T-helper 1 cell treated with Interleukin-12 subunit alpha and Interleukin-12 subunit beta and Interleukin-4 antibody, amounts not matched to agents 30 μg/mL and 1 μg/mL, for 36 hours (primary cell): ENCODE results near the gene SPDEF.
A peak's percentile ranks its signal among the peaks of the same experiment; 100 is the strongest.

Experiments
- H3K27ac Mint-ChIP-seq: one replicate; pipeline ENCODE4 v1.8.0; 2021; ENCODE audit warnings: mild to moderate bottlenecking, mixed read lengths
- H3K27me3 Mint-ChIP-seq: one replicate; pipeline ENCODE4 v1.8.0; 2021; ENCODE audit warnings: low read depth, mixed read lengths
- H3K36me3 Mint-ChIP-seq: one replicate; pipeline ENCODE4 v1.8.0; 2021; ENCODE audit warnings: low read depth, mixed read lengths
- H3K4me1 Mint-ChIP-seq: one replicate; pipeline ENCODE4 v1.8.0; 2021; ENCODE audit warnings: low read depth, mixed read lengths
- H3K4me3 Mint-ChIP-seq: one replicate; pipeline ENCODE4 v1.8.0; 2021; ENCODE audit warnings: mild to moderate bottlenecking, moderate library complexity, mixed read lengths
- H3K9me3 Mint-ChIP-seq: one replicate; pipeline ENCODE4 v1.8.0; 2021; ENCODE audit warnings: mixed read lengths

Gene SPDEF

GRCh38 chr6:34556031-34556471 is at the start of gene SPDEF:
Gene SPDEF (minus strand): TSS chr6:34556329. CDS start chr6:34544455, 11,874 bp downstream.
- Mint-ChIP-seq H3K4me1 (peaks cover 9% of the 10 kb centered on the region), H3K9me3 (no peaks in the 10 kb centered on the region), H3K36me3 (no peaks in the 10 kb centered on the region), H3K27ac (no peak within 1 kb of the TSS), H3K4me3 (no peak within 1 kb of the TSS), H3K27me3 (no peaks in the 10 kb centered on the region)

GRCh38 chr6:34603707-34604106 is 47.6 kb upstream of the SPDEF start:
- no peaks in the 10 kb centered on the region for H3K27me3 Mint-ChIP-seq
- H3K27ac Mint-ChIP-seq = no peak overlapping the region
- H3K4me3 Mint-ChIP-seq = no peak overlapping the region
- H3K36me3 Mint-ChIP-seq = peaks cover 11% of the 10 kb centered on the region
- peaks cover 4% of the 10 kb centered on the region for H3K4me1 Mint-ChIP-seq
- H3K9me3 Mint-ChIP-seq = no peaks in the 10 kb centered on the region

- Mint-ChIP-seq H3K36me3 (peaks cover 11% of the 10 kb centered on the region), H3K27me3 (no peaks in the 10 kb centered on the region), H3K4me1 (peaks cover 7% of the 10 kb centered on the region), H3K4me3 (no peak overlapping the region), H3K27ac (no peak overlapping the region), H3K9me3 (no peaks in the 10 kb centered on the region)
These were observed 46.4 kb upstream of the SPDEF start for GRCh38 chr6:34602318-34603111.

GRCh38 chr6:34601706-34602105 is 45.6 kb upstream of the SPDEF start:
- Mint-ChIP-seq H3K27ac (no peak overlapping the region), H3K9me3 (no peaks in the 10 kb centered on the region), H3K27me3 (no peaks in the 10 kb centered on the region), H3K36me3 (peaks cover 11% of the 10 kb centered on the region), H3K4me1 (peaks cover 5% of the 10 kb centered on the region), H3K4me3 (no peak overlapping the region)

GRCh38 chr6:34600796-34601195 is 44.7 kb upstream of the SPDEF start:
- Mint-ChIP-seq H3K4me1 (peaks cover 5% of the 10 kb centered on the region), H3K36me3 (peaks cover 7% of the 10 kb centered on the region), H3K4me3 (no peak overlapping the region), H3K9me3 (no peaks in the 10 kb centered on the region), H3K27me3 (no peaks in the 10 kb centered on the region), H3K27ac (no peak overlapping the region)

GRCh38 chr6:34600101-34600500 is 44.0 kb upstream of the SPDEF start:
- Mint-ChIP-seq H3K27ac (no peak overlapping the region), H3K4me3 (no peak overlapping the region), H3K36me3 (peaks cover 4% of the 10 kb centered on the region), H3K9me3 (no peaks in the 10 kb centered on the region), H3K4me1 (peaks cover 5% of the 10 kb centered on the region), H3K27me3 (no peaks in the 10 kb centered on the region)

GRCh38 chr6:34598712-34599111 is 42.6 kb upstream of the SPDEF start:
- Mint-ChIP-seq H3K27me3 (no peaks in the 10 kb centered on the region), H3K36me3 (peaks cover 4% of the 10 kb centered on the region), H3K4me1 (peaks cover 5% of the 10 kb centered on the region), H3K9me3 (no peaks in the 10 kb centered on the region), H3K27ac (no peak overlapping the region), H3K4me3 (no peak overlapping the region)

- H3K27me3 Mint-ChIP-seq = no peaks in the 10 kb centered on the region
- peaks cover 4% of the 10 kb centered on the region for H3K36me3 Mint-ChIP-seq
- peaks cover 5% of the 10 kb centered on the region for H3K4me1 Mint-ChIP-seq
- no peak overlapping the region for H3K27ac Mint-ChIP-seq
- H3K9me3 Mint-ChIP-seq = no peaks in the 10 kb centered on the region
- H3K4me3 Mint-ChIP-seq = no peak overlapping the region
These were observed 41.6 kb upstream of the SPDEF start for GRCh38 chr6:34597605-34598353.

- Mint-ChIP-seq H3K4me3 (no peak overlapping the region), H3K27ac (peak overlapping the region; percentile 16), H3K36me3 (peaks cover 4% of the 10 kb centered on the region), H3K4me1 (peaks cover 10% of the 10 kb centered on the region), H3K27me3 (no peaks in the 10 kb centered on the region), H3K9me3 (no peaks in the 10 kb centered on the region)
These were observed 40.7 kb upstream of the SPDEF start for GRCh38 chr6:34596798-34597197.

- H3K4me3 Mint-ChIP-seq = no peak overlapping the region
- H3K36me3 Mint-ChIP-seq = no peaks in the 10 kb centered on the region
- H3K27ac Mint-ChIP-seq = no peak overlapping the region
- H3K9me3 Mint-ChIP-seq = no peaks in the 10 kb centered on the region
- no peaks in the 10 kb centered on the region for H3K27me3 Mint-ChIP-seq
- H3K4me1 Mint-ChIP-seq = peaks cover 12% of the 10 kb centered on the region
These were observed 39.4 kb upstream of the SPDEF start for GRCh38 chr6:34595332-34596184.

- no peak overlapping the region for H3K27ac Mint-ChIP-seq
- no peaks in the 10 kb centered on the region for H3K9me3 Mint-ChIP-seq
- H3K36me3 Mint-ChIP-seq = peaks cover 6% of the 10 kb centered on the region
- H3K4me3 Mint-ChIP-seq = no peak overlapping the region
- no peaks in the 10 kb centered on the region for H3K27me3 Mint-ChIP-seq
- H3K4me1 Mint-ChIP-seq = peaks cover 12% of the 10 kb centered on the region
These were observed 37.6 kb upstream of the SPDEF start for GRCh38 chr6:34593701-34594100.

GRCh38 chr6:34592208-34592952 is 36.3 kb upstream of the SPDEF start:
- H3K36me3 Mint-ChIP-seq = peaks cover 6% of the 10 kb centered on the region
- no peak overlapping the region for H3K27ac Mint-ChIP-seq
- no peaks in the 10 kb centered on the region for H3K9me3 Mint-ChIP-seq
- no peaks in the 10 kb centered on the region for H3K27me3 Mint-ChIP-seq
- H3K4me3 Mint-ChIP-seq = no peak overlapping the region
- H3K4me1 Mint-ChIP-seq = peaks cover 6% of the 10 kb centered on the region

GRCh38 chr6:34589691-34590090 is 33.6 kb upstream of the SPDEF start:
- no peaks in the 10 kb centered on the region for H3K9me3 Mint-ChIP-seq
- H3K36me3 Mint-ChIP-seq = peaks cover 6% of the 10 kb centered on the region
- H3K4me3 Mint-ChIP-seq = no peak overlapping the region
- H3K27ac Mint-ChIP-seq = no peak overlapping the region
- peaks cover 9% of the 10 kb centered on the region for H3K4me1 Mint-ChIP-seq
- no peaks in the 10 kb centered on the region for H3K27me3 Mint-ChIP-seq

GRCh38 chr6:34589140-34589539 is 33.0 kb upstream of the SPDEF start:
- Mint-ChIP-seq H3K27ac (no peak overlapping the region), H3K4me3 (no peak overlapping the region), H3K27me3 (no peaks in the 10 kb centered on the region), H3K36me3 (peaks cover 6% of the 10 kb centered on the region), H3K9me3 (no peaks in the 10 kb centered on the region), H3K4me1 (peaks cover 13% of the 10 kb centered on the region)
